AG09309 (cell line): ENCODE results near the gene SIGLEC11.

ENCODE experiments used
- DNase-seq: peaks from one replicate; pipeline ENCODE4 v3.0.0-alpha.2; 2010; ENCODE audit warnings: low read depth
- H3K4me3 ChIP-seq: 2 replicates; pipeline ENCODE4 v1.5.1; 2011; ENCODE audit warnings: mild to moderate bottlenecking, low read depth, low read length, moderate library complexity; ENCODE audit not compliant: control insufficient read depth
- CTCF ChIP-seq: IDR thresholded peaks from 2 replicates; pipeline ENCODE4 v1.5.1; 2011; ENCODE audit warnings: mild to moderate bottlenecking, low read depth, low read length, inconsistent platforms; ENCODE audit not compliant: insufficient read depth, control insufficient read depth; ENCODE audit errors: missing control alignments

The SIGLEC11 gene

GRCh38 chr19:49911381-49912145, 49.4 kb downstream of the SIGLEC11 start:
- H3K4me3 ChIP-seq = no peak overlapping the region
- no peak for DNase-seq
- no peak for TF ChIP-seq CTCF

GRCh38 chr19:49910179-49910578, 50.8 kb downstream of the SIGLEC11 start:
- no peak for DNase-seq

DNA sequence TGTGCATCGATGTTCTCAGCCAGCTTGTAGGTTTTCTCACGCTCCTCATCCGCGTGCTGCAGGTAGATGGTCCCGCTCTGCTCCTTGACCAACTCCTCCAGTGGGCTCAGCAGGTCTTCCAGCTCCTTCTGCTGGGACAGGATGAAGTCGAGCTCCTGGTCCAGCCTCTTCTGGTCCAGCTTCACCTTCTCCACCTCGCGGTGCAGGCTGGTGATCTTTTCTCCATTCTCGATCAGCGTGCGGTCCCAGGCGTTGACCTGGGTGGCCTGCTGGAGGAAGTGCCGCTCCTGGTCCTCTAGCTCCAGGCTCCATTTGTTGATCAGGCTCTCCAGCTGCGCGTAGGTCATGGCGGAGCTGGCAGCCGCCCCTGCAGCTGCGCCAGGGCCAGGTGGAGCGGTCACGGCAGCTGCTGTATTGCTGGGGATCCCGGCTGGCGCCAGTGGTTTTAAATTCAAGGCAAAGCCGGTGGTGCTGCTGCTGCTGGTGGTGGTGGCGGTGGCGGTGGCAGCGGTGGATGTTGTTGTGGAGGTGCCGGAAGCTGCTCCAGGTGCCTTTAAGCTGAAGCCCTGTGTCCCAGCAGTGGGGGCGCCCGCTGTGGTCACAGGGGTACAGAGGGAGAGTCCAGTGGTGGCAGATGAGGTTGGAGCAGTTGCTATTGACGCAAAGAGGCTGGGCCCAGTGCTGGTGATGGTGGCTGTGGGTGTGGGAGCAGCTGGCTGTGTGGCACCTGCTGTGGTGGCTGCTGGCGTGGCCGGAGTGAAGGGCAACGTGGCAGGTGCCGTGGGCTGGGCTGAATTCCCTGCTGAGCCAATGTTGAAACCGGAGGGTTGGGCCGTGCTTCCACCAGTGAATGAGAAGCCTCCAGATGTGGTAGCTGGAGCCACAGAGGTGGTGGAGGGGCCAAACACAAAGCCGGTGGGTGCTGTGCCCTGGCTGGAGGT, 52.2 kb downstream of the SIGLEC11 start:
- DNase-seq = no peak
- no peak overlapping the region for H3K4me3 ChIP-seq
- no peak for TF ChIP-seq CTCF

More at GRCh38 chr19:49910179-49910578, 50.8 kb downstream of the SIGLEC11 start:
- TF ChIP-seq CTCF = no peak
- H3K4me3 ChIP-seq = no peak overlapping the region

DNA sequence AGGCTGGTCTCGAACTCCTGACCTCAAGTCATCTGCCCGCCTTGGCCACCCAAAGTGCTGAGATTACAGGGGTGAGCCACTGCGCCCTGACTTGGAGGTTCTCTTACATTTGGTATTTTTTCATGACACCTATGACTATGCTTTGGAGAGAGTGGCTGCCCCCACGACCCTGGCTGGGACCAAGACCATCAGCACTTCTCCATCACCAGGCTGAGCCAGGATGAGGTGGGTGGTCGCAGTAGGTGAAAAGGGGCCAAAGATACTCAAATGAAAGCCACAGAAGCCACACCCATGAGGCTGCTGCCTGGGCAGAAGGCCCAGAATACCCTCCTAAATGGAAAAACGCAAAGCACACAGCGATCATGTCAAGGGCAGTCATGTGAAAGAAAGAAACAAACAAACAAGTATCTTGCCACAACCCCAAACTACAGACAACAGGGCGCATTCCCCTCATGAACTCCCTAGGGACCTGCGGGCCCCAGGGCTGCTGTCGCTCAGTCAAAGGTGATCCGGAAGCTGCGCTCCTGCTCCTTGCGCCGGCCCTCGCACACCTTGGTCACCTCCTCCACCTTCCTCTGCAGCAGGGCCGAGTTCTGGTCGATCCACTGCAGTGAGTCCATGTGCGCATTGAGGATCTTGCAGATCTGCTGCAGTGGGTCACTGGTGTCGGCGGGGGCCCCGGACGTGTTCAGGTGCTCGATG, 53.1 kb downstream of the SIGLEC11 start:
- no peak for DNase-seq
- no peak for TF ChIP-seq CTCF
- no peak overlapping the region for H3K4me3 ChIP-seq

GRCh38 chr19:49906879-49907564, 54.0 kb downstream of the SIGLEC11 start:
- no peak for TF ChIP-seq CTCF
- no peak overlapping the region for H3K4me3 ChIP-seq
- DNase-seq = no peak

DNA sequence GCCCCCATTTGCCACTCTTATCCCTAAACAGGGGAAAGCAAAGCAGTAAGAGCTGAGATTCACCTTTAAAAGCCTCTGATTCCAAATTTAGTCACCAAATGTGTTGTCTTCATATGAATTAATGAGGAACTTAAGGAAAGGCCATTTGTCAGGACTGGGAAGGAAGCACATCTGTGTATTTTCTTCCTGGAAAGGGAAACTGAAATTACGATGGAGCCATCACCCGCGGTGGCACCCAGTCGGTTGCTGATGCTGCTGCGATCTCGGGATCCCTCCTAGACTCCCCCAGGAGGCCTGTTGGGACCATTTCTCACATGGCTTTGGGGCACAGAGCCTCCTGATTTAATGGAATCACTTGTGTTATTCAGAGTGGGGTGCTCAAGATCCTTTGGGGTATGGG, 56.8 kb downstream of the SIGLEC11 start:
- no peak overlapping the region for H3K4me3 ChIP-seq
- TF ChIP-seq CTCF = no peak
- no peak for DNase-seq
